ENCODE measurements around the gene CHD2.
A peak's percentile ranks its signal among the peaks of the same experiment; 100 is the strongest.
"Not testable (repeated sequence)": the region's sequence is repeated elsewhere in the genome, so short reads cannot be mapped to it uniquely, and the experiment has no call there.

CHD2 gene

DNA sequence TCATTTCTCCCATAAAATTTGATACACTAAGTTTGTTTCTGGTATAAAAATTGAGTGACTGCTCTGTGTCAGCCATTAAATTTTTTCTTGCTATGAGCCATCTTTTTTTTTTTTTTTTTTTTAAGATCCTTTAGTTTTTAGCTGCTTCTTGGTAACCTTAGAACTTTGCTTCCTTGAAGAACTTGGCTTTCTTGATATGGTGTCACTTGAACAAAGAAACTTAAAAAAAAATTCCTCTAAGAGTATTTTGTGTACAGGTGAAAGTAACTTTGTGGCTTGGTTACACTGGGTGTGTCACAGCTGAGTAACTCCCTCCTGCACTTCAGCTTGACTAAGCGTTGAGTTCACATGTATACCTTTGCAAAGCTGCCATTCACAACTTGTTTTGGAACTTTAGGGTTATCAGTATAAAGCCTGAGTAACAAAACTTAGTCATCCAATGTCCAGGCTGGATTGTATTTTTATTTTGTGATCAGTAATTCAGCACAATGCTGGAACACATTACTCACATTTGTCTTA, 6.5 kb downstream of the CHD2 start:
- DNase-seq (ENCODE audit: low spot score), result no peak

DNA sequence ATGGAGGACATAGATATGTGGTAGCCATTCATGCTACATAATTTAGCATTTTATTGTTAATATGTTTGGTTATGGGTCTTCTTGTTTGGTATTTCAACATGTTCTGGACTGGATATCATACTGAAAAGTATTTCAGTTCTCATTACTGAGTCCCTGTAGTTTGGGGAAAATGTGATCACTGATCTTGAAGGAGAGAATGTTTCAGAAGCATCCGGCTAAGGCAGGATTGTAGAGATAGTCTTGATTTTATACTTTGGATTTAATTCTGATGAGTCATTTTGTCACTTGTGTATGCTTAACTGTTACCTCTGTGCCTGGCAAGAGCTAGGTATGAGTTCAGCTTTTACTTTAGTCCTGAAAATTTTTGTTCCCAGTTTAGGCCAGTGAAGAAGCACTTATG, 7.1 kb downstream of the CHD2 start:
- no peak for DNase-seq (ENCODE audit: low spot score)

DNA sequence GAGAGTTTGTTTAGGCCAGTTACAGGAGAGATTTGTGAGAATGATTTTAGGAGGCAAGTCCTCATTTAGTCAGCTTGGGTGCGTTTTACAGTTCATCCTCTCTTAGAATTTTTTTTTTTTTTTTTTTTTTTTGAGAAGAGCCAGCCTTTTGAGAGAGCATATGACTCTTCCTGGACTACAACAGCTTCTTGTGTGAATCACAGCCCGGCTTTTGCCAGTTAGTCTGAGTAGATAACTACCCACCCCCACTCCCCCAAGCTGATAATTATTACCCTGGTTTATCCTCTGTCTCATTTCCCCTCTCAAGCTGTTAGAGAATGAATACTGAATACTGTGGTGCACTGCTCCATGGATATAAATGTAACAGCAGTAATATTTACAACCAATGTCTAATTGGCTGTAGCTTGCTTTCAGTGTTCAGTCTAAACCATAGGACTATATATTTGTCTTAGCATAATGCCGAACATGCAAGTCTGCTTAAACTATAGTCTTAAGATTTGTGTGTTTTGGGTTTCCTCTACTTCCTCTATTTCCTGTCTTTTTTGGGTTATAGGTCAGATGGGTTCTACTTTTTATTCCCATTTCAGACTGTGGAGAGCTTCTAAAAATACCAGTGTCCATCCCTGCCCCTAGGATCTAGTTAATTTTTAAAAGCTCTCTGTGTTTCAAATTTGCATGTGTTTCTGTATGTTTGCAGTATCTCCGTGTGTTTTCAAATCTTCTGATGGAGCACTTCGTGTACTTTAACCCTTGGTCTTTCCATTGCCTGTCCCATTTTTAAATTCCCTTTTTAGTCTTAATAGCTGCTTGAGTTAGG, 8.0 kb downstream of the CHD2 start:
- no peak for DNase-seq (ENCODE audit: low spot score)

DNA sequence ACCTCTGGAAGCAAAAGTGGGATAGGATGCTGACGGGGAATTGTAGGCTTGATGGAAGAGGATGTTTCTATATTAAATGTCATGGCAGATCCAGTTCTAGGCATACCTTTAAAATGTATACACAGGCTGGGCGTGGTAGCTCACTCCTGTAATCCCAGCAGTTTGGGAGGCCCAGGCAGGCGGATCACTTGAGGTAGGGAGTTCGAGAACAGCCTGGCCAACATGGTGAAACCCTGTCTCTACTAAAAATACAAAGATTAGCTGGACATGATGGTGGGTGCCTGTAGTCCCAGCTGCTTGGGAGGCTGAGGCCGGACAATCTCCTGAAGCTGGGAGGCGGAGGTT, 8.6 kb downstream of the CHD2 start:
- DNase-seq (ENCODE audit: low spot score), result no peak

DNA sequence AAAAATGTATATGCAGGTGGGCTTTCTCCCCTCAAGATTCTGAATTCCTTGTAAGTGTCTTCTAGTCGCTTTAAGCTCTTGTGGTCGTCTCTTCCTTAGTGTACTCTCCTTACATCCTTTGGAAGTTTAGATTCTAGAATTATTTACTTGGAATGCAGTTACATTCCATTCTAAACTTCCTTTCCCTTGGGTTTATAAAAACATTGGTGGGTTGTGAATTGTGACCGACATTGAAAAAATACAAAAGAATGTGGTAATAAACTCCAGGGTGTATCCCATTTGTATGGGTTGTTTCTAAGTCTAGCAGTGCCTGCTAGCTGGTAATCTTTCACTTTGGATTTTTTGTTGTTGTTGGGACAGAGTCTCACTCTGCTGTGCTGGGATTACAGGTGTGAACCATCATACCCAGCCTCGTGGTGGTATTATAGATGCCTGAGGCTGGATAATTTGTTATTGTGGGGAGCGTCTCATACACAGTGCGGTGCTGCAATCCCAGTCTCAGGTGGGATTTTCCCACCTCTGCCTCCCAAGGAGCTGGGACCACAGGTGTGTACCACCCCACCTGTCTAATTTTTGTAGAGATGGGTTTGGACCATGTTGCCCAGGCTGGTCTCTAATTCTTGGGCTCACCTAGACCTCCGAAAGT, 9.1 kb downstream of the CHD2 start:
- no peak for DNase-seq (ENCODE audit: low spot score)

DNA sequence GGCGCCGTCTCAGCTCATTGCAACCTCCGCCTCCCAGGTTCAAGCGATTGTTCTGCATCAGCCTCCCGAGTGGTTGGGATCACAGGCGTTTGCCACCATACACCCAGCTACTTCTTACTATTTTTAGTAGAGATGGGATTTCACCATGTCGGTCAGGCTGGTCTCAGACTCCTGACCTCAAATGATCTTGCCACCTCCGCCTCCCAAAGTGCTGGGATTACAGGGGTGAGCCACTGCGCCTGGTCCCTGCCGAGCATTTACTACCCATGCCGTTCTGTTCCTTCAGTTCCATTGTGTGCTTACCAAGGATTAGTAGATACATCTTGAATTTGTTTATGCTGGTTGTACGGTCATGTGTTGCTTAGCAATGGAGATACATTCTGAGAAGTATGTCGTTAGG, 10.3 kb downstream of the CHD2 start:
- no peak for DNase-seq (ENCODE audit: low spot score)

DNA sequence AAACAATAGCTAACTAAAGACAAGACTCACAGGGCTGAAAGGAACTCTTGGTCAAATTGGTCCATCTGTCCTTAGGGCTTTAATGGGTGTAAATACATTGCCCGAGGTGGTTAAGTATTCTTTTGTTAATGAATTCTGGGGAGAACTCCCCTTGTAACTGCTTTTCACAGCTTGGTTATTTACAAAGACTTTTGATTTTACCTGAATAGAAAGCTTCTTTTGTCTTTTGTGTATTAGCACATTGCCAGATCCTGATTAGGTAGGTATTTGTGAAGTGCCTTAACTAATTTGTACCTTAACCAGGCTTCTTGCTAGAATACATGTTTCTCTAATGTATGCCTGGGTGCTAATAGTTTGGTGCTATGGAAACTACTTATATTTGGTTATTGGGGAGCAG, 14.0 kb downstream of the CHD2 start:
- no peak for DNase-seq (ENCODE audit: low spot score)

DNA sequence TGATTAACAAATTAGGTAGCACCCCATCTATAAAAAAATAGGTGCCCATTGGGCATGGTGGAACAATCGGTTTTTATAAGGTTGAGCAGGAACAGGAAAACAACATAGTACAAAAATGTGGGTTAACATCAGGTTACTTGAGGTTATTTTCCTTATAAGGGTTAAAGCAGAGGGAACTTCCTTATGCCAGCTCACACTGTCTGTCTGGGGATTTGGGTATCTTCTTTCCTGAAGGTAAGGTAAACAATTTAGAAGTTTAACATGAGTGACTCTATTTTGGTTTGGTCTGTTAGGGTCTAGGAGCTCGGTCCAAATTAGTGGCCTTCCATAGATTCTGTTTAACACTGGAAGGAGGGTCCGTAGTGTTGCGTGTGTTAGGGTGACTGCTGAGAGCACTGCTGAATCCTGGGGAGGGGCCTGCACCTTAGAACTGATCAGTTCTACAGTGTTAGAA, 14.7 kb downstream of the CHD2 start:
- no peak for DNase-seq (ENCODE audit: low spot score)

DNA sequence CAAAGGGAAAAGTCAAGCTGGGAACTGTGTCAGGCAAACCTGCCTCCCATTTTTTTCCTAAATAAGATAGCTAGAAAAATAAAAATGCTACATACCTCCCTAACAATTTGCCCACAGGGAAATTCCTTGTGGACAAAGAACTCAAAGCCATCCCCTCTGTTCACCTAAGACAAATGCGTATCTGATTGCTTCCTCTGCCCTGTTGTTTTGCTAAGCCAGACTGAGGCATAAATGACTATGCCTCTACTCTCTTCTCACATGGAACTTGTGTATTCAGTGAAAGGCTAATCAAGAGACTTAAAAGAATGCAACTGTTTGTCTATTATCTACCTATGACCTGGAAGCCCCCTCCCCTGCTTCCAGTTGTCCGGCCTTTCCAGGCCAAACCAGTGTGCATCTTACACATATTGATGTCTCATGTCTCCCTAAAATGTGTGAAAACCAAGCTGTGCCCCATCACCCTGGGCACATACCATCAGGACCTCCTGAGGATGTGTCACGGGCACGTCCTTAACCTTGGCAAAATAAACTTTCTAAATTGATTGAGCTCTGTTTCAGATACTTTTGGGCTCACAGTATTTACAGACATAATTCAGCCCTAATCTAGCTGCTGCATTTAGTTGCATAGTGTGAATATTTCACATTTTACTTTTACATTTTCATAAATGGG, 15.8 kb downstream of the CHD2 start:
- DNase-seq (ENCODE audit: low spot score), result no peak

DNA sequence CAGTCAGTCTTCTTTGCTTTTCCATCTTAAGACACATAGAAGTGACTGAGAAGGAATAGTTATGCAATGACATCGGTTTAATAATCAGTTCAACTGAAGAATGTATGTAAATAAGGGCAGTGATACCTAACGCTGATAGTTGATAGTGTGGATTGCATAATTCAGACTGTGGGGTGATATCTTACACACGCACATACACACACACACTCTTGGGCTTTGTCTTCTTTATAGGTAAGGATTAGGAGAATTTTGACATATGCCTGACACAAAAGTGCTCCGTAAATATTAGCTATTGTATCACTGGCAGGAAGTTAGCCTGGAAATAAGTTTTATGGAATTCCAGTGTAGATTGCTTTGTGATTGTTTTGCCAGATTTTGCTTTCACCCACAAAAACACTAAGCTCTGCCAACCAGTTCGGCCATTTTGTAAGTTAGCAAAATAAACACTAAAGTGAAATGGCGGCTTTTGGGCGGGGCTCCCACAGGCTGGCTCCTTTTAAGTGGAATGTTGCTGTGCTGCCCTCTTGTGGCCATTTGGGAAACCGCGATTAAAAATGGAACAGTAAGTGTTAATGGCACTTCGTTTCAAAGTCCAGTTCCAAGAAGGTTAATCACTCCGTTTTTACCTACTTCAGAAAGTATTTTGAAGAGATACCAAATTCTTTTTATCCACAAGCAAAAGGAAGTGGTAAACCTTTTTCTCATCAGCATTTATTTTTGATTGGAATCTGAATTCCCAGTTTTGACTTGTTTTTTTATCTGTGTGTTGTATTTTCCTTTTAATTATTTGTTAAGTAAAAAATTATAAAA, 17.7 kb downstream of the CHD2 start:
- DNase-seq (ENCODE audit: low spot score), result peak; percentile 89

DNA sequence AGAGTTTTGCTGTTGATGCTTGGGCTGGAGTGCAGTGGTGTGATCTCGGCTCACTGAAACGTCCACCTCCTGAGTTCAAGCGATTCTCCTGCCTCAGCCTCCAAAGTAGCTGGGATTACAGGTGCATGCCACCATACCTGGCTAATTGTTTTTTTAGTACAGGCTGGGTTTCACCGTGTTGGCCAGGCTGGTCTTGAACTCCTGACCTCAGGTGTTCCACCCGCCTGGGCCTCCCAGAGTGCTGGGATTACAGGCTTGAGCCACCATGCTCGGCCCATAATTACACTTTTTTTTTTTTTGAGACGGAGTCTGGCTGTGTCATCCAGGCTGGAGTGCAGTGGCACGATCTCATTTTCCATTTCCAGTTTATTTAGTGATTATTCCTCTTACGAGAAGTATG, 18.8 kb downstream of the CHD2 start:
- DNase-seq (ENCODE audit: low spot score), result not testable (repeated sequence)

DNA sequence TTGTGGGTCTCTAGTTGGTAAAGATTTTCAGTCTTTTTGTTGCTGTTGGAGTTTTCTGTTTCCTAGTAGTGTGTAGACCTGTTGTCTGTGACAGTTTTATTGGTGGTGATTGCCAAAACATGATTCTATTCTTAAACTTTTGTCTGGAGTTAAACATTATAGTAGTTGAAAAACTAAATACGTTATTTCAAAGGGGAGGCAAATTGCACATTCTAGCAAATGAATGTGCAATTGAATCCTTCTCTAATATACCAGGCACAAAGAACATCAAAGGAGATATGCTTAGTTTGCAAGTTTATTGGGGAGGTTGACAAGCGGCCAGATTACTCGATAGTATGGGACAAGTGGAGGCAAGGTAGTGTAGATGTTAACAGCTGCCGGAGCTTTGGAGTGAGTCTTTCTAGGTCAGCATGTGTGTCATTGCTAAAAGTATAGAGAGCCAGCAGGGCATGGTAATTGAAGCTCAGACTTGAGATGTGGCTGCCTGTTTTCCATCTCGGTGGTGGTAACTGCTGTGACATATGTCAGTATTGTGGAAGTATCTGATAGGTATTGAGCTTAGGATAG, 20.6 kb downstream of the CHD2 start:
- no peak for DNase-seq (ENCODE audit: low spot score)

DNA sequence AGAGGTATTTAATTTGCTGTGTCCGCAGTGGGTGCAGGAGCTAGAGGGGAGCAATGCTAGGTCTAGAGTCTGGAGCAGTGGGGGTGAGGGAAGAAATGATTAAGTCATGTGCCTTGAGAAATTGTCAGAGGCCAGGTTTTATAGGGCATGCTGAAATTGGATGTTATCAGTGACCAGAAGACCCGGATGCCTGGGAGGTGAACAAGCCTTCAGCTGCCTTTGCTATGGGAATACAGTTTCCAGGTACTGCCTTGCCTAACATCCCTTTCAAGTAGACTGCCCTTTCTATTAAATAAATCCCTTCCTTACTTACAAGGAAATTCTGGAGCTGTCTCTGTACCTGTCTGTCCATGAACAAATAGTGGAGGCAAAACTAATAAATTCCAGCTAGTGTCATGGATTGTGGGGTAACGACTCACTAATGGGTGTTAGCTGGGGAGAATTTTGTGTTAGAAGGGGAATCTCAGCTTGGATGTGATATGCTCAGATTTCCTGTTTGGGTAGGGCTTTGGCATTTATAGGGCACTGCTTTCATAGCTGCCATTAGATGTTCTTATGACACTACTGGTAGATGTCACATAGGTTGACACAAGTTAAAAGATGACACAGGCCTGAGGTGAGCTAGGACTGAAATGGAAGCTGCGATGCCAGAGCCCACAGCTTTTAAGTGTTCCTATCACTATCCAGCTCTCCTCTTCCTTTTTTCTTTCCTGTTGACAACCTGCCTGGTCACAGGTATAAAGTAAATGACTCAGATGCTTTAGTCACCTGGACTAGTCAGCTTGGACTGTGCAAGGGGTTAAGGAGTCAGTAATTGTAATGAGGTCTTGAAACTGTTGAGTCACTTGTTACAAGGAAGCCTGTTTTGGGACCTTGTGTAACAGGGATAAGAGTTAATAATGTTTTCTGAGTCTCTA, 21.3 kb downstream of the CHD2 start:
- DNase-seq (ENCODE audit: low spot score), result no peak

DNA sequence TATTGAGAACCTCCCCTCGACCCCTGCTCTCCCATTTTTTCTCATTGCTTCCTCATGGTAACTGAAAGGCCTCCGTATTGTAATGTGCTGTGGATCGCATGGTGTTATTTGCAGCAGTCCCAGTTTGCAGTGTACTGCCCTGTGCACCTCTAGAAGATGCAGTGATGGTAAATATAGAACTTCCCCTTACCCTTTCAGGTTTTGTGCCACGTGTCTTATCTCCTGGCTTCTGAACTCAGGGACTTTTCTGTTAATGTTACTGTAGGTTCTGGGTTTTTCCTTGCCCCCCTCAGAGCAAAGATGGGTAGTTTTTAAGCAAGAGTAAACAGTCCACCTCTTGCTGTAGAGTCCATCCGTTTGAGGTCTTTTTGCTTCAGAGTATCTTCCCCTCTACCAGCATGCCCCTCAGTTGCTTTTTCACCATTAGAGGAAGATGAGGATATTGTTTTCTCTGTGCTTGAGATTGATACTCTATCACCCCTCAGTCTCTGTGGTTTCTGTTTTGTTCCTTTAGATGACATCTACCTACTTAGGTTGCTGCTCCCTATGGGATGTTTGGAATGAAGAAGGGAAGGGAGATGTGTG, 22.4 kb downstream of the CHD2 start:
- no peak for DNase-seq (ENCODE audit: low spot score)

DNA sequence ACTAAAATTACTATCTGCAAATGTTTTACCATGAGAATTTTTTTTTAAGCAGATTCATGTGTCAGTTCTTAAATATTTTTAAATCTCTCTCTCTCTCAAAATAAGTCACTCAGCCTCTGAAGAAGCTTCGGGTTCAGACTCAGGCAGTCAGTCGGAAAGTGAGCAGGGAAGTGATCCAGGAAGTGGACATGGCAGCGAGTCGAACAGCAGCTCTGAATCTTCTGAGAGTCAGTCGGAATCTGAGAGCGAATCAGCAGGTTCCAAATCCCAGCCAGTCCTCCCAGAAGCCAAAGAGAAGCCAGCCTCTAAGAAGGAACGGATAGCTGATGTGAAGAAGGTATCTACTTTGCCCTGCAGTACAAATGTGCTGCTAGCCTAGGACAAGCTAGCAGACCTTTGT, 24.1 kb downstream of the CHD2 start:
- DNase-seq (ENCODE audit: low spot score), result no peak

DNA sequence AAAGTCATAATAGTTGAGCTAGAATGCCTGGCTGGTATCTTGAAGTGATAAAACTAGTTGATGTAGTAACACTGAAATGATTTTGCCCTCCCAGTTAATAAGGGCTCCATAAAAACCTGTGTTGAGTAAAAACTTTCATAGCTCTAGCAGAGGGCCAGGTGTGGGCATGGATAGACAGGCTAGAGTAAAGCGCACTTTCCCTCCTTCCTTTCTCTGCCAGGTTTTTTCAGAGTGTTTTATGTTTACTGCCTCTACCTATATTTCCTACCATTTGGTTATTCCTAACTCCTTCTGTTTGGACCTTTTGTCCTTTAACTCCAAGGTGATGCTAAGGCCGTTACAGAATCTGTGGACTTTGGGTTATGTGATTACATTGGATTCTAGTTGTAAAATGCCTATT, 25.3 kb downstream of the CHD2 start:
- no peak for DNase-seq (ENCODE audit: low spot score)

DNA sequence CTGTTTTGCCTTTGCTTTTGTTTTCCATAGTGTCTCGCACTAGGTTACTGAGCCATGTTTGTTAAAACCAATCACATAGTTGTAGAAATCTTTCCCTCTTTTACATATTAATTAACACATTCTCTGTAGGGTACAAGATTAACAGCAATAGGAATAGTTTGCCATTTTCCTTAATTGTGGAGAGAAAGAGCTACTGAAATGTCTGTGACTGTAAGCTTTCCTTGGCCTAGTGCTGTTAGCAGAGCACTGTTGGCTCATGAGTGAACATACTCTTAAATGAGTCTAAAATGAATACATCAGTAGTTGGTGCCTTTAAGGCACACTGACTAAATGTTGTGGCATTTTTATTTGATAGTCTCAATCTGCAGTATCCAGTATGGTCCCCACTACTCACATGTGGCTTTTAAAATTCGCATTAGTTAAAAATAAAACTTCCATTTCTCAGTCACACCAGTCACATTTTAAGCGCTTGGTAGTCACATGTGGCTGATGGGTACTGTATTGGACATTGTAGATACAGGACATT, 28.2 kb downstream of the CHD2 start:
- DNase-seq (ENCODE audit: low spot score), result no peak

DNA sequence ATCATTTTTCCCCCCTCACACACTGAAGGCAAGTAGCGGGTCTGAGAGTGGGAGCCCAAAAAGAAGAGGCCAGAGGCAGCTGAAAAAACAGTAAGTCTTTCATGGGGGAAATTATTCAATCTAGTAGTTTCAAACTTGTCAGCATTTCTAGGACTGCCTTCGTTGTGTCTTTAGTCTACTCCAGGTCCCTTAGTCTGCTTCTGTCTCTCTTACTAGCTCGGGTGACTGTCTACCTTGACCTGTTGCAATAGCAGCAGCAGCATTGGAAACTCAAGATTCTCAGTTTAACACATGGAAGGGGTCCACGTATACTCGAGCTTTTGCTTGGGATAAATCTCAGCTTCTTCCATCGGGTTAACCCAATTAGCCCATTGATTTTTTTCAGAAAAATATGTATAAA, 28.9 kb downstream of the CHD2 start:
- DNase-seq (ENCODE audit: low spot score), result no peak

DNA sequence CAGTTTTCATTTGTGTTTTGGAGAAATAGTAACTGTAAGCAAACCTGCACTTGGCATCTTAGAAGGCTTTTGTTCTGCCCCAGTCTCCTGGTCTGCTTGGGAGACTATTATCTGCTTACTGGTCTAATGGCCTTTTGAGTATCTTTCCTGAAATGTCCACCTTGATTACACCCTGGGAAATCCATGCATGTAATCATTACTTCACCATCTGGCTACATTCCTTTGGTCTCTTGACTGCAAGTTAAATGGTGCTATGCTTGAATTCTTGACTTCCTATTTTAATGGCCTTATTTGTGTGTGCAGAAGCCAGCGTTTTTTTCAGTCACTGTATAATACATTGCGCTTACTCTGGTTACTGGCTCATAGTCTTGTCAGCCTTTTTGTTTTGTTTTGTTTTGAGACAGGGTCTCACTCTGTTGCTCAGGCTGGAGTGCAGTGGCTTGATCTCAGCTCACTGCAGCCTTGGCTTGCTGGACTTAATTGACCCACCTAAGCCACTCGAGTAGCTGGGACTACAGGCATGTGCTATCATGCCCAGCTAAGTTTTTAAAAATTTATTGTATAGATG, 30.0 kb downstream of the CHD2 start:
- DNase-seq (ENCODE audit: low spot score), result no peak

DNA sequence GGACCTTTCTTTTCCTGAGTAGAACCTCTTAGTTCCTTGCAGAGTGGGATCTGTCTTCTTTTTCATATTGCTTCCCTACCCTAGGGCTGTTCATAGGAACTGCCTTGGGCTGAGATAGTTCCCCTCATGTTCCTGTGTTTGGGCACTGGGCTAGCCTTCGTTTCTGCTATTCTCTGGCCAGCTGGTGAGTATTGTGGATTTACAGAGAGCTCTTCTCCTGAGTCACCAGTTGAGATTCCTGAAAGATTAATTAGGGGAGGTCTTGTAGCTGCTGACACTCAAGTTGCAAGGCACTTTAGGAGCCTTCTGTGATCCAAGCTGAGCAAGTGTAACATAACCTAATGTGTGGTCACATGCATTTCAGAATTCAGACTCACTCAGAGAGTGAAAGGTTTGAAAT, 30.7 kb downstream of the CHD2 start:
- no peak for DNase-seq (ENCODE audit: low spot score)
